ENCODE results near the gene WDR73. TPM values are rescaled to one million over a fixed set of nuclear protein-coding genes. Genes with fewer than 3 reads are reported as not detected.
A peak's percentile ranks its signal among the peaks of the same experiment; 100 is the strongest.
"Not testable (repeated sequence)": the region's sequence is repeated elsewhere in the genome, so short reads cannot be mapped to it uniquely, and the experiment has no call there.

The WDR73 gene
- total RNA-seq, 3 donors from 2014 or later (not counting 1 experiment from before 2014, with no cell fraction given) = 19.2 to 26.7 (median 19.7) TPM

GRCh38 chr15:84690342-84690741 lies 36.3 kb upstream of the WDR73 start:
- Histone ChIP-seq H3K4me3 (ENCODE audit: low read length) (no peak overlapping the region), H3K27me3 (ENCODE audit: control insufficient read depth, insufficient read depth, low read length) (no peaks in the 10 kb centered on the region), H3K36me3 (ENCODE audit: control insufficient read depth, insufficient read depth, low read length) (peaks cover 23% of the 10 kb centered on the region), H3K9me3 (ENCODE audit: control insufficient read depth, insufficient read depth, low read length) (no peaks in the 10 kb centered on the region), H3K4me1 (ENCODE audit: control insufficient read depth, insufficient read depth, low read length) (no peaks in the 10 kb centered on the region), H3K27ac (ENCODE audit: low read length) (no peak overlapping the region)
- intact Hi-C loops (cut with micrococcal nuclease) = no loop called here
- Mint-ChIP-seq H3K9me3 (no peaks in the 10 kb centered on the region), H3K27ac (peak overlapping the region; percentile 42 to 46), H3K27me3 (ENCODE audit: low read depth in 2 of 2) (no peaks in the 10 kb centered on the region), H3K4me3 (no peak overlapping the region), H3K4me1 (peaks cover 24 to 26% of the 10 kb centered on the region in 2 donors), H3K36me3 (peaks cover 7% of the 10 kb centered on the region)
- ATAC-seq = no peak
- 94% methylated on average over 6 of the region's 8 CpGs for WGBS (ENCODE audit: insufficient coverage)
- TF ChIP-seq CTCF (IDR thresholded peaks at IDR 0.05) = no peak
- DNase-seq = no peak

GRCh38 chr15:84689858-84690257 lies 35.8 kb upstream of the WDR73 start:
- Mint-ChIP-seq H3K27ac (peak overlapping the region; percentile 42 to 46), H3K9me3 (no peaks in the 10 kb centered on the region), H3K36me3 (peaks cover 7% of the 10 kb centered on the region), H3K4me3 (no peak overlapping the region), H3K27me3 (ENCODE audit: low read depth in 2 of 2) (no peaks in the 10 kb centered on the region), H3K4me1 (peaks cover 24 to 26% of the 10 kb centered on the region in 2 donors)
- H3K36me3 ChIP-seq (ENCODE audit: control insufficient read depth, insufficient read depth, low read length) = peaks cover 23% of the 10 kb centered on the region
- TF ChIP-seq CTCF (IDR thresholded peaks at IDR 0.05) = no peak
- no peak overlapping the region for H3K27ac ChIP-seq (ENCODE audit: low read length)
- DNase-seq (no peak), ATAC-seq (no peak)
- H3K4me1 ChIP-seq (ENCODE audit: control insufficient read depth, insufficient read depth, low read length) = no peaks in the 10 kb centered on the region
- 94% methylated on average over 4 of the region's 4 CpGs for WGBS (ENCODE audit: insufficient coverage)
- no peak overlapping the region for H3K4me3 ChIP-seq (ENCODE audit: low read length)
- intact Hi-C loops (cut with micrococcal nuclease) = no loop called here
- no peaks in the 10 kb centered on the region for H3K27me3 ChIP-seq (ENCODE audit: control insufficient read depth, insufficient read depth, low read length)
- no peaks in the 10 kb centered on the region for H3K9me3 ChIP-seq (ENCODE audit: control insufficient read depth, insufficient read depth, low read length)

GRCh38 chr15:84686446-84686845 lies 32.4 kb upstream of the WDR73 start:
- H3K9me3 Mint-ChIP-seq; H3K27ac Mint-ChIP-seq; H3K4me3 Mint-ChIP-seq; H3K4me3 ChIP-seq (ENCODE audit: low read length); H3K36me3 Mint-ChIP-seq; H3K27me3 ChIP-seq (ENCODE audit: control insufficient read depth, insufficient read depth, low read length); DNase-seq; H3K27me3 Mint-ChIP-seq (ENCODE audit: low read depth in 2 of 2); intact Hi-C loops (cut with micrococcal nuclease); H3K9me3 ChIP-seq (ENCODE audit: control insufficient read depth, insufficient read depth, low read length); H3K4me1 ChIP-seq (ENCODE audit: control insufficient read depth, insufficient read depth, low read length); ATAC-seq; H3K27ac ChIP-seq (ENCODE audit: low read length): not testable (repeated sequence)
- peaks cover 32% of the 10 kb centered on the region for H3K36me3 ChIP-seq (ENCODE audit: control insufficient read depth, insufficient read depth, low read length)
- peaks cover 16 to 23% of the 10 kb centered on the region in 2 donors for H3K4me1 Mint-ChIP-seq
- WGBS (ENCODE audit: insufficient coverage) = 80% methylated on average over 7 of the region's 7 CpGs

GRCh38 chr15:84685304-84685703 lies 31.2 kb upstream of the WDR73 start:
- Histone ChIP-seq H3K27ac (ENCODE audit: low read length) (no peak overlapping the region), H3K4me3 (ENCODE audit: low read length) (no peak overlapping the region), H3K4me1 (ENCODE audit: control insufficient read depth, insufficient read depth, low read length) (no peaks in the 10 kb centered on the region), H3K36me3 (ENCODE audit: control insufficient read depth, insufficient read depth, low read length) (peaks cover 33% of the 10 kb centered on the region), H3K9me3 (ENCODE audit: control insufficient read depth, insufficient read depth, low read length) (no peaks in the 10 kb centered on the region), H3K27me3 (ENCODE audit: control insufficient read depth, insufficient read depth, low read length) (no peaks in the 10 kb centered on the region)
- no peak for TF ChIP-seq CTCF (IDR thresholded peaks at IDR 0.05)
- H3K4me3 Mint-ChIP-seq = no peak overlapping the region
- peaks cover 8 to 14% of the 10 kb centered on the region in 2 donors for H3K4me1 Mint-ChIP-seq
- H3K36me3 Mint-ChIP-seq = peaks cover 3% of the 10 kb centered on the region
- 89% methylated on average over 5 of the region's 5 CpGs for WGBS (ENCODE audit: insufficient coverage)
- no peaks in the 10 kb centered on the region for H3K27me3 Mint-ChIP-seq (ENCODE audit: low read depth in 2 of 2)
- intact Hi-C loops (cut with micrococcal nuclease) = no loop called here
- no peaks in the 10 kb centered on the region for H3K9me3 Mint-ChIP-seq
- DNase-seq = no peak
- no peak overlapping the region for H3K27ac Mint-ChIP-seq
- no peak for ATAC-seq

All from natural killer cell (primary cell).